Measurements from ENCODE around the gene RPS5.
A peak's percentile ranks its signal among the peaks of the same experiment; 100 is the strongest.

RPS5 gene

GRCh38 chr19:58385313-58385890 is 1.7 kb upstream of the RPS5 start:
- no peak for DNase-seq (ENCODE audit: low read depth in 3 of 3)

- no peak for DNase-seq (ENCODE audit: low read depth in 3 of 3)
These were observed 1.0 kb upstream of the RPS5 start for GRCh38 chr19:58385891-58386575.

GRCh38 chr19:58387338-58388174 is 487 bp downstream of the RPS5 start:
- DNase-seq (ENCODE audit: low read depth in 3 of 3): no peak

GRCh38 chr19:58388175-58388526 is 1.1 kb downstream of the RPS5 start:
- no peak for DNase-seq (ENCODE audit: low read depth in 3 of 3)

- no peak for DNase-seq (ENCODE audit: low read depth in 3 of 3)
These were observed 6.1 kb downstream of the RPS5 start for GRCh38 chr19:58392945-58393724.

GRCh38 chr19:58393725-58394033 is 6.6 kb downstream of the RPS5 start:
- no peak for DNase-seq (ENCODE audit: low read depth in 3 of 3)

GRCh38 chr19:58394821-58395219 is 7.8 kb downstream of the RPS5 start:
- DNase-seq (ENCODE audit: low read depth in 3 of 3): no peak

- DNase-seq (ENCODE audit: low read depth in 3 of 3): no peak
These were observed 8.3 kb downstream of the RPS5 start, which contains the start of gene RNF225 for GRCh38 chr19:58395220-58395978. Gene RNF225, plus strand, starts transcription at chr19:58395656. Its CDS starts 434 bp downstream, at chr19:58396090.

- no peak for DNase-seq (ENCODE audit: low read depth in 3 of 3)
These were observed 9.0 kb downstream of the RPS5 start for GRCh38 chr19:58395979-58396627.

- no peak for DNase-seq (ENCODE audit: low read depth in 3 of 3)
These were observed 9.8 kb downstream of the RPS5 start for GRCh38 chr19:58396691-58397532.

GRCh38 chr19:58397533-58398037 is 10.5 kb downstream of the RPS5 start:
- no peak for DNase-seq (ENCODE audit: low read depth in 3 of 3)

- no peak for DNase-seq (ENCODE audit: low read depth in 3 of 3)
These were observed 11.0 kb downstream of the RPS5 start for GRCh38 chr19:58398087-58398486.

- DNase-seq (ENCODE audit: low read depth in 3 of 3): no peak
These were observed 11.5 kb downstream of the RPS5 start for GRCh38 chr19:58398545-58398944.

GRCh38 chr19:58399903-58400302 is 12.8 kb downstream of the RPS5 start:
- DNase-seq (ENCODE audit: low read depth in 3 of 3): no peak

GRCh38 chr19:58400316-58400915 is 13.3 kb downstream of the RPS5 start:
- DNase-seq (ENCODE audit: low read depth in 3 of 3): no peak

GRCh38 chr19:58400916-58401839 is 14.1 kb downstream of the RPS5 start:
- peak; percentile 98 to 99 (median 99) for DNase-seq (ENCODE audit: low read depth in 3 of 3)

- DNase-seq (ENCODE audit: low read depth in 3 of 3): no peak
These were observed 14.9 kb downstream of the RPS5 start for GRCh38 chr19:58401840-58402421.

Data from stimulated activated CD4-positive, alpha-beta T cell treated with anti-CD3 and anti-CD28 coated beads, TNF-alpha, amount 100 ng/mL, for 24 hours (primary cell).